Lower leg skin (tissue), 4 donors: ENCODE data around the gene LYST. TPM values are rescaled to one million over a fixed set of nuclear protein-coding genes. Genes with fewer than 3 reads are reported as not detected.

Experiments
- DNase-seq, 2 donors: peaks; one replicate each; pipeline ENCODE4 v3.0.0-alpha.2; 2019; ENCODE audit warnings: low spot score in 2 of 2
- H3K4me3 ChIP-seq: fragments of 200-600 bp; sonication (generic); 2 replicates; pipeline ENCODE4 v1.5.1; 2017; ENCODE audit warnings: mild to moderate bottlenecking, low read depth; ENCODE audit not compliant: poor library complexity, severe bottlenecking
- CTCF ChIP-seq, 3 donors: fragments of 450-650 bp; IDR thresholded peaks; one replicate each; pipeline ENCODE4 v1.5.1; 2016; ENCODE audit warnings: antibody characterized with exemption in 3 of 3, mild to moderate bottlenecking in 3 of 3, moderate library complexity in 2 of 3
- POLR2A ChIP-seq, 2 donors: fragments of 450-650 bp; IDR thresholded peaks; one replicate each; pipeline ENCODE4 v1.6.1; 2016 to 2017; ENCODE audit warnings: antibody characterized with exemption in 2 of 2, mild to moderate bottlenecking in 1 of 2, moderate library complexity in 1 of 2
- WGBS, 2 donors: methylation state at CpG; one replicate each; pipeline ENCODE4 v1.1.5; 2018; 5-methylcytosine and 5-hydroxymethylcytosine counted together
- intact Hi-C: fragments of 100-400 bp; cut with DNase I; formaldehyde crosslinking; loops from one replicate; pipeline ENCODE4 v1.15.0; 2023; ENCODE audit warnings: low total_unique reads
- total RNA-seq, 4 donors: library from RNA; depleted of rRNA; stranded (reverse); fragments of >200 nt; gene quantifications; one replicate each; pipeline ENCODE4 v1.1.0, GENCODE V29; 2016

Gene LYST
- total RNA-seq, 4 donors from 2014 or later: 38.5 to 43.9 (median 40.9) TPM

- intact Hi-C loops: no loop called here
Observed at GRCh38 chr1:235892202-235892601, 25.5 kb upstream of the LYST start.

GRCh38 chr1:235888119-235888643 is 21.5 kb upstream of the LYST start:
- intact Hi-C loops: no loop called here

More at GRCh38 chr1:235892202-235892601, 25.5 kb upstream of the LYST start:
- DNase-seq: no peak
- TF ChIP-seq CTCF (IDR thresholded peaks at IDR 0.05) (no peak), POLR2A (IDR thresholded peaks at IDR 0.05) (no peak)
- WGBS, 2 donors: 74 to 89% methylated on average over 6 of the region's 6 CpGs
- H3K4me3 ChIP-seq: no peak overlapping the region

DNA sequence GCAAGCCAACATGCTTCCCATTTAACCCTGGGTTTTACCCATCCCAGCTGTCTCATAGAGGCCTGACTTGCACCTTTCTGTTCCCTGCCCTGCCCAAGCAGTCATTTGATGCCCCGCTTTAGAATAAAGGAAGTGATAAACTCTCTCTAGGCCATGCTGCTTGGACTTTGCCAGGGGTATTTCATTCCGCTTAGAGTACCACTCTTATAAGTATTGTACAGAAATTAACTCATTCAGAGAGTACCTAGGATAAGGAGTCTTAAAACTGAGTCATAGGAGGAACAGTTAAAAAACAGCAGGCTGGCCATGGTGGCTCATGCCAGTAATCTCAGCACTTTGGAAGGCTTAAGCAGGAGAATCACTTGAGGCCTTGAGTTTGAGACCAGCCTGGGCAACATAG is 21.0 kb upstream of the LYST start:
- intact Hi-C loops: no loop called here
- no peak for DNase-seq
- no peak overlapping the region for H3K4me3 ChIP-seq
- WGBS, 2 donors: 91 to 92% methylated on average over 2 of the region's 2 CpGs
- TF ChIP-seq POLR2A (IDR thresholded peaks at IDR 0.05): no peak
- no peak for TF ChIP-seq CTCF (IDR thresholded peaks at IDR 0.05)

More at GRCh38 chr1:235888119-235888643, 21.5 kb upstream of the LYST start:
- WGBS, 2 donors: 67 to 80% methylated on average over 8 of the region's 8 CpGs
- TF ChIP-seq POLR2A (IDR thresholded peaks at IDR 0.05) (no peak), CTCF (IDR thresholded peaks at IDR 0.05) (no peak)
- no peak overlapping the region for H3K4me3 ChIP-seq
- no peak for DNase-seq

- TF ChIP-seq POLR2A (IDR thresholded peaks at IDR 0.05) (no peak), CTCF (IDR thresholded peaks at IDR 0.05) (no peak)
- no peak overlapping the region for H3K4me3 ChIP-seq
- 59 to 65% methylated on average over 3 of the region's 3 CpGs for WGBS, 2 donors
- DNase-seq: no peak
- intact Hi-C loops: no loop called here
Observed at GRCh38 chr1:235885655-235886262, 19.1 kb upstream of the LYST start.

DNA sequence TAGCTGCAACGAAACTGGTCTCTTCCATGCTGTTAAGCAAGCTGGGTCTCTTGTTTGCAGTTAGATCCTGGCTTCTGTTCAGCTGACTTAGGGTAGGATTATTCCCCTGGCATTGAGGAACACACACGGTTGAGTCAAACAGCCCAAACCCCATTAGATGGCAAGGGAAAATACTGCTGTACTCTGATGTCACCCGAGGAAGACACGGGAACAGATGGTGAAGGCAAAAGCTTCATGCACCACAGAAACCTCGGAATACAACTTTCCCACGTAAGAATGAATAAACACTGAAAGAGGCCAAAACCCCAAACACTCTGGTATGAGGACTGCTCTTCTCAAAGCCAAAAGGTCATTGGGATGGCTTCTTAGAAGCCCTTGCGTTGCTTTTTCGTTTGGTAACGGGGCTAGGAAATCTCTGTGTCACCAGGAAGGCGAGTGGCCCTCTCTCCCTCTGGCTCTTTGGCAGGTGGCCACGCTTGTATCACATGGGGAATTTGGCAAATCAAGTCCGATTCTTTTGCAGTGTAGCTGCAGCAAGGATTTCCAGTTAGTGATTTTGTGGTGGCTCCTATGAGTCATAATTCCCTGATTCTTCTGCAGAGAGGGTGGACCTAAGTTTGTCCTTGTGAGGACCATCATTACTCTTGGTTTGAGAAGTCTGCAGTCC is 16.7 kb upstream of the LYST start:
- TF ChIP-seq CTCF (IDR thresholded peaks at IDR 0.05) (no peak), POLR2A (IDR thresholded peaks at IDR 0.05) (no peak)
- intact Hi-C loops: no loop called here
- WGBS, 2 donors: 4 to 5% methylated on average over 12 of the region's 12 CpGs
- H3K4me3 ChIP-seq: no peak overlapping the region
- DNase-seq: peak; percentile 93 to 98
